Ureter (tissue), 1 donor: ENCODE results near the gene TMEM87B. TPM values are rescaled to one million over a fixed set of nuclear protein-coding genes. Genes with fewer than 3 reads are reported as not detected.

Source experiments
- DNase-seq: peaks from one replicate; pipeline ENCODE4 v3.0.0-alpha.2; 2020; ENCODE audit warnings: low spot score
- total RNA-seq: library from RNA; stranded (reverse); gene quantifications from one replicate; pipeline ENCODE4 v1.2.4, GENCODE V29; 2023
- donor health status: DM: yes; HTN: yes; CAD: no.

TMEM87B gene
- total RNA-seq, result 51.0 TPM

DNA sequence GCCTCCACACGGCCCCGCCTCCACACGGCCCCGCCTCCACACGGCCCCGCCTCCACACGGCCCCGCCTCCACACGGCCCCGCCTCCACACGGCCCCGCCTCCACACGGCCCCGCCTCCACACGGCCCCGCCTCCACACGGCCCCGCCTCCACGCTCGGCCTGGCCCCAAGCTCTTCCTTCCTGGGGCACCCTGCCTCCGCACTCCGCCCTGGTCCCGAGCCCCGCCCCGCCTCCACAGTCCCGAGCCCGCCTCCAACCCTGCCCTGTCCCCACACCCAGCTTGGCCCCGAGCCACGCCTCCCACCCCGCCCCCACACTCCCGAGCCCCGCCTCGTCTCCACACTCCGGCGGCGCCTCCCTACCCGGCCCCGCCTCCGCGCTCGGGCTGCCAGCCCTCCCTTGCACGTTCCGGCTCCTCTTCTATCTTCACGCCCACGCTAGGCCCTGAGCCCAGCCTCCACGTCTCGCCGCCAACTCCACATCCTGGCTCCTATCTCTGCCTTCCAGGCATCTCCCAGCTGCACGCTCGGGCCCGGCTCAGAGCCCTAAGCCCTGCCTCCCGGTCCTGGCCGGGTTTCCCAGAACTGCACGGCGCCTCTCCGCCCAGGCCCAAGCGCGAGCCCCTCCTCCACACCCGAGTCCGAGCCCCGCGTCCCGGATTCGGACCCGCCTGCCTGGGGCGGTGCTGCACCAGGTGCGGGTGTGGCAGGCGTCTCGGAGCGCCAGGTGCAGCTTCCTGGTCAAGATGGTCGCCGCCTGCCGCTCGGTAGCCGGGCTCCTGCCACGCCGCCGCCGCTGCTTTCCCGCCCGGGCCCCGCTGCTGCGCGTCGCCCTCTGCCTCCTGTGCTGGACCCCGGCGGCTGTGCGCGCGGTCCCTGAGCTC lies at the start of gene TMEM87B:
TMEM87B (plus strand) TSS at position 423 of the 883 bp plus-strand sequence; CDS start at position 746, 323 bp downstream.
- peak; percentile 99 for DNase-seq

GRCh38 chr2:112005406-112006075 lies 49.5 kb upstream of the TMEM87B start:
- DNase-seq, result no peak

GRCh38 chr2:112006076-112006410 lies 49.0 kb upstream of the TMEM87B start:
- no peak for DNase-seq

- no peak for DNase-seq
Observed at GRCh38 chr2:112007493-112007892, 47.6 kb upstream of the TMEM87B start.

DNA sequence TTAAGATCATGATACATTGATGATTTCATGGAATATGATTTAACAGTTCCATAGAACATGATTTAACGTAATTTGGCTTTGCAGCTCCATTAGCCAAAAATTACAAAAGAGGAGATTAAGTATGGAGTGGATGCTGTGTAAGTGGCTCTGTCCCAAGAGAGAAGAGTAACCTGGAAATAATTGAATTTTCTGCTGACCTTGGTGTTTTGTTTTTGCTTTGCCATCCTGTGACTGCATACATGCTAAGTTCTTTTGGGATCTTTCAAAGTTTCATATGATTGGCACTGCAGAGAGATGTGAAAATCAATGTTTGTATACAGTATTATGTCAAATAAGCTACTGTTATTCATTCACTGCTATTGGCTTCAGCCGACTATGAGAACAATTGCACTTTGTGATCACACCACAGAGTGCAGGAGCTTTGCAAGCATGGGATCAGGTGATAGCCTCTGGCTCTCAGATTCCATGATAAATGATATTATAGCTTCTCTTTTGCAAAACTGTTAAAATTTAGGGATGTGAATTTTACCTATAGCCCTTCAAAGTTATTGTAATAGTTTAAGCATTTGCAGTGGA lies 46.1 kb upstream of the TMEM87B start:
- no peak for DNase-seq

GRCh38 chr2:112010751-112011150 lies 44.3 kb upstream of the TMEM87B start:
- no peak for DNase-seq

DNA sequence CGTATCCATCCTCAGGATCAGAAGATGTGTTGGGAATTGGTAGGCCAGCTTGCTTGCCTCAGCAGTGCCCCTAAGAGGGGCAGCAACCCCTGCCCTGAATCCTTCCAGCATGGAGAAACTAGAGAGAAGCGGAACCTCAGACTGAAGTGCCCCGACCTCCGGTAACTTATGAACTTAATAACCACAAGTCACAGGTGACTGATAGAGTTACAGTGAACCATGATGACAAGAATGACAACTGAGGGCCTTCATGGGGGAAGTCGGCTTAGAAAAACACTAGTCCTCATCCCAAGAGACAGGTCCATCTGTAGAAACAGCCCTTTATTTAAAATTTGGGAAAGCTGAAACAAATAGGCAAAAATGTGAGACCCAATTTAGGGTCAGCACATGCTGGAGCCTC lies 42.5 kb upstream of the TMEM87B start:
- no peak for DNase-seq

DNA sequence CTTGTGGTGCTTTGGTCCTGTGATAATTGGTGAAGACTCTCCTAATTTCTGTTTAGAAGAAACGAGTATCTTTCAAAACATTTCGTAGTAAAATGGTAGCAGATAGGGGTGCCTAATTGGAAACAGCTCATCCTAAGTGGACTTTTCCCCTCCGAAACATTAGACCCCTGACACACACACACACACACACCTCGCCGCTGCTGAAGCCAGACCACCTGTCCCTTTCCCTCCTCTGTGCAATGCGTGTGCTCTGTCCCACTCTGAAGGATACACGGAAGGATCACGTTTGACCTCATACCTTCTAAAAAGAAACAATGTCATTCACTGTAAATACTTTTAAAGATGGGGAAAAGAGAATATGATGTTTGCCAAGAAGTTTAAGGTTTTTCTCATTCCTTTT lies 36.2 kb upstream of the TMEM87B start:
- DNase-seq, result no peak

DNA sequence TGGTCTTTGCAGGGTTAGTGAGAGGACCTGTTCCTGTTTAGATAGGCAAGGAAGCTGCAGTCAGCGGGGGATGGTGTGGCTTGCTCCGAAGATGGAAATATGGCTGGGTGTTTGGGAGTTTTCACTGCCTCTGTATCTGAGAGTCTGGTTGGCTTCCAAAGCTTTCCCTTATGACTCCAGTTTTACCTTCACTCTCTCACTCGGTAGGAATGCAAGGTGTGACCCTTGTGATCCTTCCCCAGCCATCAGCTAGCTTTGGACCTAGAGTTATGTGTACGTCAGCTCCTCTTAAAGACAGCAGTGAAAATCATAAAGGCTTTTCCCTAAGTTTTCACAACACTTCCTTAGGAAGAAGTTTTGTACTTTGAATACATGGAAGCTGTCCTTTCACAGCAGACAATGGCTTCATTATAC lies 35.5 kb upstream of the TMEM87B start:
- no peak for DNase-seq

- DNase-seq, result no peak
Observed at GRCh38 chr2:112020561-112020960, 34.5 kb upstream of the TMEM87B start.

DNA sequence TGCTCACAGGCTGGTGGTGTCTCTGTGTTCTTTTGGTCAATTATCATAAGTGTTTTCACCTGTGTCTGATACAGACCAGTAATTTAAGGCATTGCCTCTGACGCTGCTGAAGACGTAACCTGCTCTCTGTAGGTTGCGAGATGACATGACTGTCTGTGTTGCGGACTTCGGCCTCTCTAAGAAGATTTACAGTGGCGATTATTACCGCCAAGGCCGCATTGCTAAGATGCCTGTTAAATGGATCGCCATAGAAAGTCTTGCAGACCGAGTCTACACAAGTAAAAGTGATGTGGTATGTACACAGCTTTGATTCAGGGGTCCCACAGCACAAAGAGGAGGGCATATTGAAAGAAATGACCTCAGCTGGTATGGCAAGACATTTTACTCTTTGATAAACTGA lies 33.8 kb upstream of the TMEM87B start:
- no peak for DNase-seq

DNA sequence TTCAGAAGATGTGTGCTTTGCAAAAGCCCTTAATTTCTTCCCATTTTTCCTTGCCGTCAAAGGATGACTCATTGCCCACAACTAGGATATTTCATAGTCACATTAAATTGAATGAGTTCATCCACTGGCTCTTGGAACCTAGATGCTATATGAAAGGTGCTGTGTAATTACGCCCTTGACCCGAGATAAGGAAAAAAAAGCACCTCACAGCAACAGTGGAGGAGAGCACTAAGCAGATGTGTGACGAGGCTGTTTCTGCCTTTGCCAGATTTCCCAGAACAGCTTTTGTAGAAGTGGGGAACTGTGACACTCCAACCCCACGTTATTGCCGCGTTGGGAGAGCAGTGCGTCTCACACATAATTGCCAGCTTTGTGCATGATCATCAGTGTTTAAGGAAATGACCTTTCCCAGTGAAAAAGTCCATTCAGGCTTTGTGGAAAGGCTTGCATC lies 33.3 kb upstream of the TMEM87B start:
- DNase-seq, result no peak

GRCh38 chr2:112023707-112024106 lies 31.4 kb upstream of the TMEM87B start:
- DNase-seq, result no peak

- no peak for DNase-seq
Observed at GRCh38 chr2:112024231-112024630, 30.8 kb upstream of the TMEM87B start.

DNA sequence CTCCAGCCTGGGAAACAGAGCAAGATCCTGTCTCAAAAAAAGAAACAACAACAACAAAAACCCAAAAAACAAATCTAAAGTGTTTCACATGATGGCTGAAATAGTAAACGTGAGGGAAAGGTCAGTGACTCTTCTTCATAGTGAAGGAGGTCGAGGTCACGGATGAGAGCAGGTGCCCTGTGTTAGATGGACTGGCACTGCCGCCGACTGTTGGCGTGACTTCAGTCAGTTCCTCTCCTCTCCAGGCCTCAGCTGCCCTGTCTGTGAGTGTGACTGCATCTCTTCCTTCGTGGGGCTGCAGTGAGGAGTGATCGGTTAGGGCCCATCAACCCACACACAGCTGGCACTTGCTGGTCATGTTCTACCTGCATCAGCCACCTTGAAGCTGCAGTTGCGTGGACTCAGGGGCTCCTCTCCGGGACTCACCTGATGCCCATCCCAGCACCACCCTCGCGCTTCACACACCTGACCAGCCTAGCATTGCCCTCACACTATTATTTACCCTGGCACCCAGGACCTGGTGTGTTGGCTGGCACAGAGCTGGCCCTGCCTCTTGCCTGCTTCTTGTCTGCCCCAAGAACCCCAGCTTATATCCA lies 30.1 kb upstream of the TMEM87B start:
- no peak for DNase-seq

DNA sequence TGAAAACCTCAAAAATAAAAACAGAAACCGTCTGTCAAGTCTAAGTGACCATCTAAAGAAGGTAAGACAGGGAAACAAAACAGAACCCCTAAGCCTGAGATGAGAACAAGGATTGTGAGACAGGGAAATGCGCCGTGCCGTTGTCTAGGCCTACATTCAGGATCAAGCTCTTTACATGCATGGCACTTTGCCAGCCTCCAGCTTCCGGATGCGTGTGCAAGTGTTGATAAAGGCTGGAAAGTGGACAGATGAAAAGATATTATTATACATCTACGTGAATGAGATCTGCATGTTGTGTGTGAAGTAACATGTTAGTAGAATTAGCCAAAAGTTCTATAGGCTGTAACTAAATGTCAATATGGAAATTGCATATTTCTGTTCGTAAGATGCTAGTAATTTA lies 28.6 kb upstream of the TMEM87B start:
- DNase-seq, result no peak

DNA sequence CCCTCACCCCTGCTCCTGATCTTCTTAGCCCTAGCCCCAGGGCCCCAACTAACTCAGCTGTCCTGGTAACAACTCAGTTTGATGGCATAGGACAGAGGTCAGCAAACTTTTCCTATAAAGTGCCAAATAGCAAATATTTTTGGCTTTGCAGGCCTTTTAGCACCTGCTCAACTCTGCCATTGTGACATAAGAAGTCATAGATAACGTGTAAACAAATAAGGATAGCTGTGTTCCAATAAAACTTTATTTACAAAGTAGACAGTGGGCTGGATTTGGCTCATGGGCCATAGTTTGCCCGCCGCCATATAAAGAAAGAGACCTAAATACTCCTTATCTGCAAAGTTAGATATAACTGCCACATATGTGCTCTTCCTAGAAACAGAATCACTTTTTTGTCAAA lies 27.3 kb upstream of the TMEM87B start:
- DNase-seq, result no peak

- DNase-seq, result no peak
Observed at GRCh38 chr2:112029164-112029563, 25.9 kb upstream of the TMEM87B start.

GRCh38 chr2:112031473-112032223 lies 23.4 kb upstream of the TMEM87B start:
- DNase-seq, result peak; percentile 71

DNA sequence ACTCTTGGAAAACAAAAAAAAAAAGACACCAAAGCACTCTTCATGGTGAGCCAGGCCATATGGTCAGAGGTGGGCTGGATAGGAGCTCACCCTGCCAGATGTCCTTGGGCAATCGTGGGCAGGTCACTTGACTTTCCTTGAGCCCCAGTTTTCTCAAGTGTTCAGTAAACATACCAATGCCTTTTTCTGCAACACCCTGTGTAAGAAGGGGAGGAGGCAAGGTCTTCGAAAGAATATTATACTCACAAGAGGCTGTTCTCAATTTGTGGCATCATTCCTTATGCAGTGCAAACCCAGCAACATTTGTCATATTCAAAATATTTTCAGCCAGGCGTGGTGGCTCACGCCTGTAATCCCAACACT lies 22.9 kb upstream of the TMEM87B start:
- DNase-seq, result no peak

DNA sequence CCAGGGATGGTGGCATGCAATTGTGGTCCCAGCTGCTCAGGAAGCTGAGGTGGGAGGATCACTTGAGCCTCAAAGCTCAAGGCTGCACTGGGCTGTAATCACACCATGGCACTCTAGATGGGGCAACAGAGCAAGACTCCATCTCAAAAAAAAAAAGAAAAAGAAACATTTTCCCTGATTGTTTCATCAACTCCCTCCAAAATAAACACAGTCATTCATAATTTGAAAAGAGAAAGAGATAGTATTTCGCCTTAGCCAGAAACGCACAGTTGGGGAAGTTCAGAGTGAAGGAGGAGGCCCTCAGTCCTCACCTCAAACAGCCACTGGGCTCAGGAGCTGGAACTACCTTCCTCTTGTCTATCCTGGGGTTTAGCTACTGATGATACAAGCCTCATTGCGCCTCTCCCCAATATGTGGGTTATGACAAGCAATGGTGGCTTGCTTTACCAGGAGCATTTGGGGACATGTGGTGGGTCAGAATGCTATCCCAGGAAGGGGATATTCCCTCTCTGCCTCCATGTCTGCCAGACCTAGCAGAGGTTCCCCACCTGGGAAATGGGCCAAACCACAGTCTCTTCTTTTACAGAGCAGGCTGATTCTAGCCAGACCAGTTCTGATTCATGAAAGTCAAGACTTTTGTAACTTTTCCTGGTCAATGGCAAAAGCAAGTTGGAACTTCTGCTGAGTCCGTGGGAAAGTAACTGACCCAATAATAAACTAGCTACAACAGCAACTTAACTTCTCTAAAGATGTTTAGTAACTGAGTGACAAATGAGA lies 22.2 kb upstream of the TMEM87B start:
- peak; percentile 80 for DNase-seq
